Liver (tissue), 9 donors: ENCODE data around the gene ZDHHC11B. TPM values are rescaled to one million over a fixed set of nuclear protein-coding genes. Genes with fewer than 3 reads are reported as not detected.
"Not testable (repeated sequence)": the region's sequence is repeated elsewhere in the genome, so short reads cannot be mapped to it uniquely, and the experiment has no call there.

Experiments used
- DNase-seq: peaks from one replicate; pipeline ENCODE4 v3.0.0-alpha.2; 2017; ENCODE audit warnings: low spot score
- H3K27ac ChIP-seq, 2 donors: one replicate each; pipeline ENCODE4 v1.7.0; 2013; ENCODE audit warnings: inconsistent platforms in 2 of 2, low read length in 2 of 2, control low read depth in 1 of 2, low read depth in 1 of 2, mild to moderate bottlenecking in 1 of 2
- H3K27me3 ChIP-seq, 4 donors: one replicate each; pipeline versions ENCODE4 v1.6.1 to v1.7.0; 2013; ENCODE audit warnings: low read length in 3 of 4, inconsistent platforms in 1 of 4, mild to moderate bottlenecking in 1 of 4, moderate library complexity in 1 of 4; ENCODE audit not compliant: control insufficient read depth in 4 of 4, insufficient read depth in 4 of 4
- H3K36me3 ChIP-seq, 4 donors: one replicate each; pipeline versions ENCODE4 v1.6.1 to v1.7.0; 2013; ENCODE audit warnings: low read length in 3 of 4, mild to moderate bottlenecking in 3 of 4, low read depth in 1 of 4, moderate library complexity in 1 of 4; ENCODE audit not compliant: control insufficient read depth in 4 of 4, insufficient read depth in 3 of 4
- H3K4me1 ChIP-seq, 4 donors: one replicate each; pipeline versions ENCODE4 v1.6.1 to v1.7.0; 2013; ENCODE audit warnings: low read length in 3 of 4, mild to moderate bottlenecking in 3 of 4, moderate library complexity in 1 of 4; ENCODE audit not compliant: control insufficient read depth in 4 of 4, insufficient read depth in 4 of 4
- H3K4me3 ChIP-seq, 3 donors: one replicate each; pipeline versions ENCODE4 v1.6.1 to v1.7.0; 2013; ENCODE audit warnings: low read length in 3 of 3, control low read depth in 1 of 3, low read depth in 1 of 3, mild to moderate bottlenecking in 1 of 3
- H3K9ac ChIP-seq, 2 donors: one replicate each; pipeline ENCODE4 v1.7.0; 2013; ENCODE audit warnings: low read length in 2 of 2, mild to moderate bottlenecking in 2 of 2, moderate library complexity in 2 of 2, control low read depth in 1 of 2, low read depth in 1 of 2
- H3K9me3 ChIP-seq, 4 donors: one replicate each; pipeline versions ENCODE4 v1.6.1 to v1.7.0; 2013; ENCODE audit warnings: low read length in 3 of 4; ENCODE audit not compliant: control insufficient read depth in 4 of 4
- ATF3 ChIP-seq: IDR thresholded peaks from 2 replicates; pipeline ENCODE4 v1.6.1; 2016; ENCODE audit warnings: antibody characterized with exemption
- CTCF ChIP-seq: fragments of 150-350 bp; IDR thresholded peaks from 2 replicates; pipeline ENCODE4 v1.5.1; 2017; ENCODE audit warnings: improper control_type of control experiment, low read depth, low read length; ENCODE audit not compliant: missing input control
- EGR1 ChIP-seq, 2 donors: IDR thresholded peaks; 2 replicates each; pipeline ENCODE4 v1.6.1; 2016 to 2018; ENCODE audit warnings: antibody characterized with exemption in 2 of 2, low read depth in 2 of 2
- FOXA1 ChIP-seq: IDR thresholded peaks from 2 replicates; pipeline ENCODE4 v1.6.1; 2016; ENCODE audit warnings: antibody characterized with exemption
- FOXA2 ChIP-seq: IDR thresholded peaks from 2 replicates; pipeline ENCODE4 v1.6.1; 2016; ENCODE audit warnings: antibody characterized with exemption
- GABPA ChIP-seq, 2 donors: IDR thresholded peaks in 1 of 2; conservative IDR thresholded peaks in 1 of 2; 2 replicates each; pipeline ENCODE4 v1.6.1; 2016; ENCODE audit warnings: antibody characterized with exemption in 2 of 2, mild to moderate bottlenecking in 1 of 2, moderate library complexity in 1 of 2
- HNF4A ChIP-seq, 2 donors: conservative IDR thresholded peaks; 2 replicates each; pipeline ENCODE4 v1.6.1; 2016; ENCODE audit warnings: antibody characterized with exemption in 2 of 2, mild to moderate bottlenecking in 2 of 2
- HNF4G ChIP-seq: IDR thresholded peaks from 2 replicates; pipeline ENCODE4 v1.6.1; 2016; ENCODE audit warnings: antibody characterized with exemption
- JUND ChIP-seq, 2 donors: IDR thresholded peaks; 2 replicates each; pipeline ENCODE4 v1.6.1; 2016; ENCODE audit warnings: antibody characterized with exemption in 2 of 2
- MAX ChIP-seq: IDR thresholded peaks from 2 replicates; pipeline ENCODE4 v1.6.1; 2016; ENCODE audit warnings: antibody characterized with exemption
- NR2F2 ChIP-seq: IDR thresholded peaks from 2 replicates; pipeline ENCODE4 v1.6.1; 2016; ENCODE audit warnings: antibody characterized with exemption
- RAD21 ChIP-seq, 2 donors: IDR thresholded peaks; 2 replicates each; pipeline ENCODE4 v1.6.1; 2016; ENCODE audit warnings: antibody characterized with exemption in 2 of 2, mild to moderate bottlenecking in 2 of 2
- REST ChIP-seq: IDR thresholded peaks from 2 replicates; pipeline ENCODE4 v1.6.1; 2016; ENCODE audit warnings: antibody characterized with exemption, mild to moderate bottlenecking
- RXRA ChIP-seq, 2 donors: IDR thresholded peaks; 2 replicates each; pipeline ENCODE4 v1.6.1; 2017 to 2018; ENCODE audit warnings: antibody characterized with exemption in 2 of 2, mild to moderate bottlenecking in 1 of 2
- SP1 ChIP-seq: IDR thresholded peaks from 2 replicates; pipeline ENCODE4 v1.6.1; 2018; ENCODE audit warnings: antibody characterized with exemption, mild to moderate bottlenecking
- TAF1 ChIP-seq: conservative IDR thresholded peaks from 2 replicates; pipeline ENCODE4 v1.6.1; 2016; ENCODE audit warnings: antibody characterized with exemption, mild to moderate bottlenecking
- YY1 ChIP-seq: IDR thresholded peaks from 2 replicates; pipeline ENCODE4 v1.6.1; 2016; ENCODE audit warnings: antibody characterized with exemption, mild to moderate bottlenecking
- ZBTB33 ChIP-seq: IDR thresholded peaks from 2 replicates; pipeline ENCODE4 v1.6.1; 2016; ENCODE audit warnings: antibody characterized with exemption
- WGBS: extraction: QIAGEN DNeasy Blood & Tissue Kit; methylation state at CpG from one replicate; pipeline ENCODE4 v1.1.7; 2013; 5-methylcytosine and 5-hydroxymethylcytosine counted together
- polyA plus RNA-seq, 2 donors: library from polyadenylated mRNA; stranded (reverse) in 1 of 2; unstranded in 1 of 2; fragments of 200-250 nt in 1 of 2; fragments of >200 nt in 1 of 2; fragmentation: Nextera tagmentation in 1 of 2; extraction: Ambion mirVana in 1 of 2; gene quantifications; one replicate each; pipeline versions ENCODE4 v1.2.1 to v1.2.3, GENCODE V29; 2013 to 2015
- total RNA-seq, 2 donors: library from RNA; depleted of rRNA; stranded (reverse); fragments of >200 nt; gene quantifications; one replicate each; pipeline ENCODE4 v1.2.3, GENCODE V29; 2014
- donor health status: healthy.
- donor health status: healthy.
- donor health status: healthy.
- donor health status: healthy.
- donor health status: healthy.

The ZDHHC11B gene
- total and polyA plus RNA-seq, 4 donors, result 0.37 to 2.1 (median 0.62) TPM

GRCh38 chr5:683551-684481, 100.7 kb downstream of the ZDHHC11B start:
- Histone ChIP-seq H3K27ac (no peak overlapping the region), H3K9ac (no peak overlapping the region), H3K4me1 (peaks cover 0 to 5% (median 1%) of the 10 kb centered on the region in 4 donors), H3K27me3 (no peaks in the 10 kb centered on the region), H3K4me3 (no peak overlapping the region), H3K9me3 (no peaks in the 10 kb centered on the region), H3K36me3 (no peaks in the 10 kb centered on the region)
- no peak for DNase-seq
- WGBS, result 80% methylated on average over 30 of the region's 30 CpGs
- TF ChIP-seq HNF4A (conservative IDR thresholded peaks at IDR 0.05), result no peak
- TF ChIP-seq JUND (IDR thresholded peaks at IDR 0.05), result no peak
- TF ChIP-seq NR2F2, result no peak
- TF ChIP-seq EGR1 (IDR thresholded peaks at IDR 0.05; ENCODE audit: low read depth in 2 of 2), result no peak
- TF ChIP-seq RXRA (IDR thresholded peaks at IDR 0.05), result no peak
- TF ChIP-seq FOXA1, result no peak
- TF ChIP-seq GABPA (IDR thresholded peaks at IDR 0.05 in 1 of 2, conservative IDR thresholded peaks at IDR 0.05 in 1 of 2), result no peak
- no peak for TF ChIP-seq MAX
- TF ChIP-seq ZBTB33, result no peak
- TF ChIP-seq SP1, result no peak
- TF ChIP-seq TAF1, result no peak
- TF ChIP-seq CTCF, result no peak
- no peak for TF ChIP-seq FOXA2
- TF ChIP-seq RAD21 (IDR thresholded peaks at IDR 0.05), result no peak
- no peak for TF ChIP-seq REST
- TF ChIP-seq YY1, result no peak
- TF ChIP-seq HNF4G, result no peak
- no peak for TF ChIP-seq ATF3

GRCh38 chr5:682651-683358, 101.7 kb downstream of the ZDHHC11B start:
- not testable (repeated sequence) for DNase-seq, H3K27me3 ChIP-seq, H3K9me3 ChIP-seq, H3K4me1 ChIP-seq, H3K9ac ChIP-seq, H3K4me3 ChIP-seq, H3K27ac ChIP-seq, H3K36me3 ChIP-seq
- WGBS, result 91% methylated on average over 17 of the region's 17 CpGs

- not testable (repeated sequence) for H3K36me3 ChIP-seq, H3K27me3 ChIP-seq, DNase-seq, H3K4me1 ChIP-seq, H3K4me3 ChIP-seq, H3K27ac ChIP-seq, H3K9ac ChIP-seq, H3K9me3 ChIP-seq
- WGBS, result 88% methylated on average over 1 of the region's 3 CpGs
Measured at GRCh38 chr5:682216-682615, 102.3 kb downstream of the ZDHHC11B start.
